Fibroblast of pulmonary artery (primary cell): ENCODE measurements around the gene CATSPERD.

Experiments
- DNase-seq: peaks from one replicate; pipeline ENCODE4 v3.0.0-alpha.2; 2010; ENCODE audit warnings: low read depth
- H3K4me3 ChIP-seq: replicated peaks from 2 replicates; pipeline ENCODE4 v1.5.1; 2011; ENCODE audit warnings: low read depth, mild to moderate bottlenecking, control low read depth, low read length, moderate library complexity
- CTCF ChIP-seq: IDR thresholded peaks from 2 replicates; pipeline ENCODE4 v1.5.1; 2011; ENCODE audit warnings: mild to moderate bottlenecking, control low read depth, low read length, inconsistent platforms; ENCODE audit errors: missing control alignments

Gene CATSPERD

GRCh38 chr19:5801796-5802619 lies 81.6 kb downstream of the CATSPERD start:
- no peak for TF ChIP-seq CTCF
- DNase-seq = peak; percentile 20
- no peak overlapping the region for H3K4me3 ChIP-seq

GRCh38 chr19:5803441-5803751 lies 83.0 kb downstream of the CATSPERD start:
- no peak for DNase-seq
- H3K4me3 ChIP-seq = peak overlapping the region; percentile 36
- no peak for TF ChIP-seq CTCF

GRCh38 chr19:5803752-5804515 lies 83.5 kb downstream of the CATSPERD start:
- peak; percentile 75 for TF ChIP-seq CTCF
- DNase-seq = peak; percentile 84
- peak overlapping the region; percentile 36 for H3K4me3 ChIP-seq

GRCh38 chr19:5804516-5805461 lies 84.4 kb downstream of the CATSPERD start, which contains the start of gene NRTN:
NRTN (plus strand) TSS chr19:5805067; CDS start chr19:5824166, 19,099 bp downstream.
- peak within 1 kb of the TSS; percentile 36 for H3K4me3 ChIP-seq
- TF ChIP-seq CTCF = no peak
- no peak for DNase-seq

- H3K4me3 ChIP-seq = no peak overlapping the region
- peak; percentile 55 for TF ChIP-seq CTCF
- peak; percentile 36 for DNase-seq
These were observed 85.2 kb downstream of the CATSPERD start for GRCh38 chr19:5805462-5806132.

GRCh38 chr19:5806133-5806489 lies 85.7 kb downstream of the CATSPERD start:
- TF ChIP-seq CTCF = no peak
- DNase-seq = no peak

More at GRCh38 chr19:5806133-5806489, 85.7 kb downstream of the CATSPERD start:
- no peak overlapping the region for H3K4me3 ChIP-seq
